Pancreas (tissue), 10 donors: ENCODE data around the gene PHLDB3. TPM values are rescaled to one million over a fixed set of nuclear protein-coding genes. Genes with fewer than 3 reads are reported as not detected.
A peak's percentile ranks its signal among the peaks of the same experiment; 100 is the strongest.

Source experiments
- ATAC-seq, 4 donors: fragments of 200-7000 bp; cut with Tn5 transposase; one replicate each; pipeline versions ENCODE4 v1.8.0 to v1.9.1; 2020; ENCODE audit warnings: mild to moderate bottlenecking in 4 of 4, moderate library complexity in 4 of 4
- DNase-seq, 6 donors: peaks; one replicate each; pipeline ENCODE4 v3.0.0-alpha.2; 2020
- FAIRE-seq: peaks from 2 replicates; lab custom pipeline; 2012; peaks lifted over from hg19 to GRCh38; lab: Jason Lieb, UNC
- H3K27ac ChIP-seq, 4 donors: fragments of 200-600 bp; sonication (generic); 1 replicate in 3 of 4; 2 replicates in 1 of 4; pipeline versions ENCODE4 v1.5.0 to v1.8.0; 2020
- H3K27me3 ChIP-seq, 4 donors: fragments of 200-600 bp; one replicate each; pipeline ENCODE4 v1.8.0; 2021
- H3K36me3 ChIP-seq, 3 donors: fragments of 200-600 bp; sonication (generic) in 1 of 3; one replicate each; pipeline versions ENCODE4 v1.5.0 to v1.8.0; 2020 to 2021
- H3K4me1 ChIP-seq, 3 donors: fragments of 200-600 bp; one replicate each; pipeline ENCODE4 v1.8.0; 2021
- H3K4me3 ChIP-seq, 4 donors: fragments of 200-600 bp; sonication (generic) in 2 of 4; one replicate each; pipeline versions ENCODE4 v1.5.0 to v1.8.0; 2020 to 2021
- H3K9me3 ChIP-seq, 4 donors: fragments of 200-600 bp; one replicate each; pipeline ENCODE4 v1.8.0; 2021
- CTCF ChIP-seq, 4 donors: fragments of 200-600 bp; sonication (generic) in 3 of 4; IDR thresholded peaks; one replicate each; pipeline versions ENCODE4 v1.5.0 to v1.8.0; 2021; ENCODE audit warnings: antibody characterized with exemption in 4 of 4
- WGBS, 2 donors: extraction: QIAGEN DNeasy Blood & Tissue Kit; methylation state at CpG; one replicate each; pipeline ENCODE4 v1.1.7; 2013; 5-methylcytosine and 5-hydroxymethylcytosine counted together
- intact Hi-C, 3 donors: fragments of 100-400 bp; cut with DNase I; formaldehyde crosslinking; loops; one replicate each; pipeline versions ENCODE4 v1.11.1 to v1.14.2; 2022
- polyA plus RNA-seq, 2 donors: library from polyadenylated mRNA; stranded (reverse); fragments of 200-250 nt; gene quantifications; one replicate each; pipeline ENCODE4 v1.2.3, GENCODE V29; 2013
- total RNA-seq, 6 donors: library from RNA; stranded (reverse); fragmentation: NEBNext Ultra II Directional in 4 of 6; extraction: Animal tissue kit (Norgen Biotek cat#: 25700) in 4 of 6; gene quantifications; one replicate each; pipeline versions ENCODE4 v1.2.1 to v1.2.4, GENCODE V29; 2021 to 2023
- donor health status: healthy with polysubstance abuse.
- donor health status: DM: no; HTN: no; CAD: no; lungs with moderate emphysema.
- donor health status: DM: no; HTN: no; CAD: no.
- donor health status: control.
- donor health status: control.
- donor health status: Bipolar disorder and iron deficiency.
- donor health status: DM: yes; HTN: yes; CAD: no.
- donor health status: DM: no; HTN: no; CAD: no.
- donor health status: DM: no; HTN: no; CAD: no.
- donor health status: DM: yes; HTN: yes; CAD: no.

Gene PHLDB3
- total and polyA plus RNA-seq, 8 donors: 7.2 to 33.7 (median 10.7) TPM

DNA sequence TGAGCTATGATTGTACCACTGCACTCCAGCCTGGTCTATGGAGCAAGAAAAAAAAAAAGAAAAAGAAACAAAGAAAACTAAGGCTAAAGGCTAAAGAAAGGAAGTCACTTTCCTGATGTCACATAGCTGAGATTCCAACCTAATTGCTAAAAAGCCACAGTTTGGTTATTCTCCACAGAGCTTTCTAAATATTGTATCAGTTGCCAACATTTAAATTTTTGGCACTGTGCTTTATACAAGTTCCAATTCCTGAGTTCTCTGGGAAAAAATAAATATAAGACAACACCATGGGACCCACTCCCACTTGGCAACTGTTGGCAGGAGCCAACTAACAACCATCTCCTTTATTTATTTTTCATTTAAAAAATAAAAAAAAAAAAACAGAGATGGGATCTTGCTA lies 27.9 kb downstream of the PHLDB3 start:
- ATAC-seq (no peak), FAIRE-seq (no peak), DNase-seq (no peak)
- Histone ChIP-seq H3K4me3 (no peak overlapping the region), H3K27ac (no peak overlapping the region), H3K27me3 (no peaks in the 10 kb centered on the region), H3K9me3 (no peaks in the 10 kb centered on the region), H3K4me1 (no peaks in the 10 kb centered on the region), H3K36me3 (no peaks in the 10 kb centered on the region)
- intact Hi-C loops: no loop called here
- TF ChIP-seq CTCF (IDR thresholded peaks at IDR 0.05): no peak

DNA sequence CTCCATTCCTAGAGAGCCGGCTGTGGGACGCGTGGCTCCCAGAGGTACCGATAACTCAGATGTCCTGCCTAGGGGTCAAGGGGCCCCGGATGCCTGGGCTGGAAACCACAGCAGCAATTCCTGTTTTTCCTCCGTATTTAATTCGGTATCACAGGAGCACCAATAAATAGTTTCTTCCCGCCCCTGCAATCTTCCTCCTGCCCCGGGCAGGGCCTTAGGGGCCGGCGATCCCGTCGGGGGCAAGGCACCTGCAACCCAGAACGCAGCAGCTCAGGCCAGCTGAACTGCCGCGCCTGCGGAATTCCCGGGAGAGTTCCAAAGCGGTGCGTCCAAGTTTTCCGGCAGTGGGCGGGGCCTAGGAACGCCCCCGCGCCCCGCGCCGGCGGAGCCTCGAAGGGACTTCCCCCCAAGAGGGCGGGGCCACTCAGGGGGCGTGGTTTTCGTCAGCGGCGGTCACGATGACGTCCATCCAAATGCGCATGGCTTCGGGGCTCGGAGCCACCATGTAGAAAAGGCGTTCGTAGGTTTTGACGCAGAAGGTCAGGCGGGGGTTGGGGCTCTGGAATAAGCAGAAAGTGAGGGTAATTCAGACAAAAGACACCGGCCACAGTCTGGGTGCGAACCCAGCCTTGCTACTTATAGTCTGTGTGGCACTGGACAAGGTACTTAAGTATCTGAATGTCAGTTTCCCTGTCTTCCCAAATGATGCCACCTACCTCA lies 29.4 kb downstream of the PHLDB3 start:
- Histone ChIP-seq H3K36me3 (no peaks in the 10 kb centered on the region), H3K27me3 (no peaks in the 10 kb centered on the region)
- peak; percentile 90 for FAIRE-seq

DNA sequence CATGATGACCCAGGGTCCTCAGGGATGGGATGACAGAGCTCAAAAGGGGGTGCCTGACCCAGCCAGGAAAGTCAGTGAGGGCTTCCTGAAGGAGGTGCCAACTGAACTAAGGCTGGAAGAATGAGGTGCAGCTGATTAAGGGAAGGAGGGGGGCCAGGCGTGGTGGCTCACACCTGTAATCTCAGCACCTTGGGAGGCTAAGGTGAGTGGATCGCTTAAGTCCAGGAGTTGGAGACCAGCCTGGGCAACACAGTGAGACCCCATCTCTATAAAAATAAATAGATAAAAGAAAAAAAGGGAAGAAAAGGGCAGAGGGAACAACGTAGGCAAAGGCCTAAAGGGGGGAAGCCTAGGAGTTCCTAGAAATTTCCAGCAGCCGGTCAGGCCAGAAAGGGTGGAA lies 30.1 kb downstream of the PHLDB3 start:
- peak overlapping the region in 1 of 4 donors; percentile 46 for H3K4me3 ChIP-seq
- ATAC-seq: no peak
- no peaks in the 10 kb centered on the region for H3K4me1 ChIP-seq
- peak overlapping the region in 2 of 4 donors; percentile 42 to 72 for H3K27ac ChIP-seq
- TF ChIP-seq CTCF (IDR thresholded peaks at IDR 0.05): no peak
- no peaks in the 10 kb centered on the region for H3K9me3 ChIP-seq
- no peak for DNase-seq
- H3K27me3 ChIP-seq: no peaks in the 10 kb centered on the region
- intact Hi-C loops: no loop called here
- no peaks in the 10 kb centered on the region for H3K36me3 ChIP-seq
- FAIRE-seq: no peak
- WGBS, 2 donors: 83 to 88% methylated on average over 4 of the region's 4 CpGs

More for the DNA sequence above, 29.4 kb downstream of the PHLDB3 start:
- Histone ChIP-seq H3K4me3 (peak overlapping the region in 3 of 4 donors; percentile 5 to 46 (median 25)), H3K4me1 (no peaks in the 10 kb centered on the region), H3K9me3 (no peaks in the 10 kb centered on the region), H3K27ac (peak overlapping the region in 3 of 4 donors; percentile 9 to 72 (median 42))
- ATAC-seq (peak; percentile 93 to 98 (median 98)), DNase-seq (peak; percentile 93 to 100 (median 97))
- intact Hi-C loops: no loop called here
- 3 to 6% methylated on average over 45 to 46 of the region's 46 CpGs for WGBS, 2 donors
- TF ChIP-seq CTCF (IDR thresholded peaks at IDR 0.05): no peak

DNA sequence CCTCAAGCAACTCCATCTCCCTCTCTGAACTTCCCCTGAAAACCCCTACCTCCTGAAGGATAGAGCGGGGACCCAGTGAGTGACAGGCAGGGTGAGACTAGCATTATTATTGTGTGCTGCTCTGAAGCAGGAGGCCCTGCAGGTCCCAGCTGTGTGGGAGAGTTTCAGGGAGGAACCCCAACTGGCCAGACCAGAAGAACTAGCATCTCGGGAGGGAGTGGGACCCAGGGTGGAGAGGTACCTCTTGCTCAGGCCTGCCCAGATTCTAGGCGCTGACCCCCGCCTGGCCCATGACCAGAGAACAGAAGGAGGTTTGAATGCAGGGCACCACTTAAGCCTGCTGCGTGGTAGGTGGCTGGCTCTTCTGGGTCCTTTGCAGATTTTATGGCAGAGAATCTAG lies 33.5 kb downstream of the PHLDB3 start:
- FAIRE-seq (no peak), DNase-seq (no peak), ATAC-seq (no peak)
- Histone ChIP-seq H3K27me3 (no peaks in the 10 kb centered on the region), H3K4me3 (no peak overlapping the region), H3K36me3 (no peaks in the 10 kb centered on the region), H3K4me1 (no peaks in the 10 kb centered on the region), H3K27ac (no peak overlapping the region), H3K9me3 (no peaks in the 10 kb centered on the region)
- WGBS, 2 donors: 81 to 85% methylated on average over 5 of the region's 5 CpGs
- intact Hi-C loops: no loop called here
- no peak for TF ChIP-seq CTCF (IDR thresholded peaks at IDR 0.05)

- H3K36me3 ChIP-seq: no peaks in the 10 kb centered on the region
- H3K9me3 ChIP-seq: no peaks in the 10 kb centered on the region
- H3K4me3 ChIP-seq: no peak overlapping the region
- H3K4me1 ChIP-seq: no peaks in the 10 kb centered on the region
- no peak for ATAC-seq
- no peak overlapping the region for H3K27ac ChIP-seq
- intact Hi-C loops: no loop called here
- FAIRE-seq: no peak
- no peak for TF ChIP-seq CTCF (IDR thresholded peaks at IDR 0.05)
- H3K27me3 ChIP-seq: no peaks in the 10 kb centered on the region
- no peak for DNase-seq
- WGBS, 2 donors: 60 to 66% methylated on average over 9 to 10 of the region's 10 CpGs
These were observed 34.3 kb downstream of the PHLDB3 start for GRCh38 chr19:43470288-43470687.
